ENCODE measurements around the gene NETO2. TPM values are rescaled to one million over a fixed set of nuclear protein-coding genes. Genes with fewer than 3 reads are reported as not detected.

The NETO2 gene
- total and polyA plus RNA-seq, 10 of the 15 experiments (the other 5 are each of a cell fraction or from before 2014, with no cell fraction given), result 8.5 to 53.1 (median 27.0) TPM

- ChIA-PET RAD21 (ENCODE audit: unreplicated experiment) (no interaction called here), CTCF (interaction anchor here (0.5 to 1.6 kb wide), 3 partner anchors 21 to 206 kb away, joined by 3 to 5 read pairs (median 3); no protein-coding TSS in a partner anchor), POLR2A (no interaction called here), SMC1A (ENCODE audit: uncharacterized antibody, unreplicated experiment) (no interaction called here)
- no peaks in the 10 kb centered on the region for H4K20me1 ChIP-seq (ENCODE audit: control insufficient read depth, insufficient read depth)
- intact Hi-C loops (cut with micrococcal nuclease; ENCODE audit: unreplicated experiment), result no loop called here
- H3K4me1 ChIP-seq (ENCODE audit: control insufficient read depth, insufficient read depth, low read length), result no peaks in the 10 kb centered on the region
- in situ Hi-C loops (cut with MboI), result no loop called here
- no peak overlapping the region for H3K4me3 ChIP-seq
- ATAC-seq (no peak), DNase-seq (ENCODE audit: low read depth, low spot score) (no peak), FAIRE-seq (no peak)
- no TSS peak for BruUV-seq (replicated peaks)
- H3K9ac ChIP-seq (ENCODE audit: control insufficient read depth, insufficient read depth, low read length), result no peak overlapping the region
- H3K27me3 ChIP-seq (replicated peaks in 1 of 2; ENCODE audit: control insufficient read depth in 2 of 2, insufficient read depth in 2 of 2, low read length in 1 of 2), result no peaks in the 10 kb centered on the region
- no peaks in the 10 kb centered on the region for H3K36me3 ChIP-seq (ENCODE audit: control insufficient read depth in 2 of 2, insufficient read depth in 2 of 2, low read length in 1 of 2)
- WGBS (ENCODE audit: insufficient coverage, insufficient replicate concordance, low lambda C conversion rate, missing lambda C conversion rate), result 30% methylated on average over 3 of the region's 3 CpGs
- H3K27ac ChIP-seq (ENCODE audit: control insufficient read depth, insufficient read depth), result no peak overlapping the region
- H2AFZ ChIP-seq (ENCODE audit: control insufficient read depth, low read depth, low read length), result no peak overlapping the region
- no peak overlapping the region for H3K4me2 ChIP-seq (ENCODE audit: control insufficient read depth, insufficient read depth)
- H3K9me3 ChIP-seq (replicated peaks; ENCODE audit: control insufficient read depth, insufficient read depth, low read length), result no peaks in the 10 kb centered on the region
- no peak for TF ChIP-seq KDM1A (IDR thresholded peaks at IDR 0.05; ENCODE audit: borderline replicate concordance)
- no peak for TF ChIP-seq NR2C1 (IDR thresholded peaks at IDR 0.05)
- no peak for TF ChIP-seq RAD21 (IDR thresholded peaks at IDR 0.05; ENCODE audit: insufficient read depth, low read depth, low read length)
- no peak for TF ChIP-seq TBL1XR1 (IDR thresholded peaks at IDR 0.05; ENCODE audit: low read depth, low read length)
- no peak for TF ChIP-seq JUND (IDR thresholded peaks at IDR 0.05; ENCODE audit: low read depth, low read length)
- TF ChIP-seq, protein P1, sequence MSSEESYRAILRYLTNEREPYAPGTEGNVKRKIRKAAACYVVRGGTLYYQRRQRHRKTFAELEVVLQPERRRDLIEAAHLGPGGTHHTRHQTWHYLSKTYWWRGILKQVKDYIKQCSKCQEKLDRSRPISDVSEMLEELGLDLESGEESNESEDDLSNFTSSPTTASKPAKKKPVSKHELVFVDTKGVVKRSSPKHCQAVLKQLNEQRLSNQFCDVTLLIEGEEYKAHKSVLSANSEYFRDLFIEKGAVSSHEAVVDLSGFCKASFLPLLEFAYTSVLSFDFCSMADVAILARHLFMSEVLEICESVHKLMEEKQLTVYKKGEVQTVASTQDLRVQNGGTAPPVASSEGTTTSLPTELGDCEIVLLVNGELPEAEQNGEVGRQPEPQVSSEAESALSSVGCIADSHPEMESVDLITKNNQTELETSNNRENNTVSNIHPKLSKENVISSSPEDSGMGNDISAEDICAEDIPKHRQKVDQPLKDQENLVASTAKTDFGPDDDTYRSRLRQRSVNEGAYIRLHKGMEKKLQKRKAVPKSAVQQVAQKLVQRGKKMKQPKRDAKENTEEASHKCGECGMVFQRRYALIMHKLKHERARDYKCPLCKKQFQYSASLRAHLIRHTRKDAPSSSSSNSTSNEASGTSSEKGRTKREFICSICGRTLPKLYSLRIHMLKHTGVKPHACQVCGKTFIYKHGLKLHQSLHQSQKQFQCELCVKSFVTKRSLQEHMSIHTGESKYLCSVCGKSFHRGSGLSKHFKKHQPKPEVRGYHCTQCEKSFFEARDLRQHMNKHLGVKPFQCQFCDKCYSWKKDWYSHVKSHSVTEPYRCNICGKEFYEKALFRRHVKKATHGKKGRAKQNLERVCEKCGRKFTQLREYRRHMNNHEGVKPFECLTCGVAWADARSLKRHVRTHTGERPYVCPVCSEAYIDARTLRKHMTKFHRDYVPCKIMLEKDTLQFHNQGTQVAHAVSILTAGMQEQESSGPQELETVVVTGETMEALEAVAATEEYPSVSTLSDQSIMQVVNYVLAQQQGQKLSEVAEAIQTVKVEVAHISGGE (CRISPR knock-in tag; IDR thresholded peaks at IDR 0.05), result no peak
- no peak for TF ChIP-seq ATF7 (IDR thresholded peaks at IDR 0.05; ENCODE audit: low read depth)
- no peaks in the 10 kb centered on the region for H3K79me2 ChIP-seq (ENCODE audit: control insufficient read depth, insufficient read depth, low read length)
Measured at GRCh38 chr16:47060596-47060995, 83.1 kb downstream of the NETO2 start.

Data from GM12878 (cell line).